ENCODE measurements around the gene LPGAT1.

LPGAT1 gene

DNA sequence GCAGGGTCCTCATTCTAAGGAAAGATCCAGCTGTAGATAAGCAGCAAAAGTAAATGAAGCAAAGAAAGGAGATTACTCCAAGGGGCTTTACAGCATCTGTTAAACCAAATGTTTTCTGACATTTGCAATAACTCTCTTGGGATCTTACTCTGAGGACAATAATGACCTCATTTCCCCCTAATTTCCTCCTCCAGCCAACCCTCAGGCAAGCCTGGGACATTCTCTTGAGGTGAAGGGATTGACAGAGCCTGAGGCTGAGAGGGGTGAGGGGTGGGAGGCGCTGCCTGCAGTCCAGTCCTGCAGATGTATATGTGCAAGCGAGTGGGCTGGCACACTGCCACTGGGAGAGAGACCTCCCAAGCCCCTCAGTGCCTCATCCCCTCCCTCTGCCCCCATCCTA is 114.6 kb downstream of the LPGAT1 start:
- TF ChIP-seq, protein P1, sequence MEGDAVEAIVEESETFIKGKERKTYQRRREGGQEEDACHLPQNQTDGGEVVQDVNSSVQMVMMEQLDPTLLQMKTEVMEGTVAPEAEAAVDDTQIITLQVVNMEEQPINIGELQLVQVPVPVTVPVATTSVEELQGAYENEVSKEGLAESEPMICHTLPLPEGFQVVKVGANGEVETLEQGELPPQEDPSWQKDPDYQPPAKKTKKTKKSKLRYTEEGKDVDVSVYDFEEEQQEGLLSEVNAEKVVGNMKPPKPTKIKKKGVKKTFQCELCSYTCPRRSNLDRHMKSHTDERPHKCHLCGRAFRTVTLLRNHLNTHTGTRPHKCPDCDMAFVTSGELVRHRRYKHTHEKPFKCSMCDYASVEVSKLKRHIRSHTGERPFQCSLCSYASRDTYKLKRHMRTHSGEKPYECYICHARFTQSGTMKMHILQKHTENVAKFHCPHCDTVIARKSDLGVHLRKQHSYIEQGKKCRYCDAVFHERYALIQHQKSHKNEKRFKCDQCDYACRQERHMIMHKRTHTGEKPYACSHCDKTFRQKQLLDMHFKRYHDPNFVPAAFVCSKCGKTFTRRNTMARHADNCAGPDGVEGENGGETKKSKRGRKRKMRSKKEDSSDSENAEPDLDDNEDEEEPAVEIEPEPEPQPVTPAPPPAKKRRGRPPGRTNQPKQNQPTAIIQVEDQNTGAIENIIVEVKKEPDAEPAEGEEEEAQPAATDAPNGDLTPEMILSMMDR (IDR thresholded peaks at IDR 0.05; ENCODE audit: insufficient read depth, low read depth, low read length, missing control alignments) = no peak
- no peak for DNase-seq (ENCODE audit: low read depth)
- no peak overlapping the region for H3K4me3 ChIP-seq (ENCODE audit: low read length)

DNA sequence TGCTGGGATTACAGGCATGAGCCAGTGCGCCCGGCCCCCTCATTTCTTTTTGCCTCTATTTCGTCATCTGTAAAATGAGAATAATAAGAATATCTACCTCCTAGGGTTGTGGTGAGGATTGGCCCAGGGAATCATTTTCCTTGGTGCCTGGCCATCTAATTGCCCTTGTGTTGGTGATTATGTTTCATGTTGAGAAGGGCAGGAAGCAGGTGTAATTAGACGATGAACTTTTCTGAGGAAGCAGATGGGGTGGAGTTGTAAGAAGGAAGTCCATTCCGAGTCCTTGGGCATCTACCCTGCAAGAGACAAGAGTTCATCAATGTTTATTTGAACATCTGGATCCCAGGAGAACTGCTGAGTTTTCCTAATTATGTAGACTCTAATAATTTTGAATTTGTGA is 116.4 kb downstream of the LPGAT1 start:
- no peak for DNase-seq (ENCODE audit: low read depth)
- no peak overlapping the region for H3K4me3 ChIP-seq (ENCODE audit: low read length)
- TF ChIP-seq, protein P1 (IDR thresholded peaks at IDR 0.05; ENCODE audit: insufficient read depth, low read depth, low read length, missing control alignments) = no peak

DNA sequence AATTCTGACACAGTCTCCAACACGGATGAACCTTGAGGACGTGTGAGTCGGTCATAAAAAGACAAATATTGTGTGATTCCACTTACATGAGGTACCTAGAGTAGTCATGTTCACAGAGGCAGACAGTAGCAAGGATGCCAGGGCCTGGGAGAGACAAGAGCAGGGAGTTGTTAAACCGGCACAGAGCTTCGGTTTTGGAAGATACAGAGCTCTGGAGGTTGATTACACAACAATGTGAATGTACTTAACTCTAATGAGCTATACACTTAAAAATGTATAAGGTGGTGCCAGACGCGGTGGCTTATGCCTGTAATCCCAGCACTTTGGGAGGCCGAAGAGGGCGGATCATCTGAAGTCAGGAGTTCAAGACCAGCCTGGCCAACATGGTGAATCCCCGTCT is 117.3 kb downstream of the LPGAT1 start:
- no peak overlapping the region for H3K4me3 ChIP-seq (ENCODE audit: low read length)
- TF ChIP-seq, protein P1 (IDR thresholded peaks at IDR 0.05; ENCODE audit: insufficient read depth, low read depth, low read length, missing control alignments) = no peak
- DNase-seq (ENCODE audit: low read depth) = peak; percentile 74

DNA sequence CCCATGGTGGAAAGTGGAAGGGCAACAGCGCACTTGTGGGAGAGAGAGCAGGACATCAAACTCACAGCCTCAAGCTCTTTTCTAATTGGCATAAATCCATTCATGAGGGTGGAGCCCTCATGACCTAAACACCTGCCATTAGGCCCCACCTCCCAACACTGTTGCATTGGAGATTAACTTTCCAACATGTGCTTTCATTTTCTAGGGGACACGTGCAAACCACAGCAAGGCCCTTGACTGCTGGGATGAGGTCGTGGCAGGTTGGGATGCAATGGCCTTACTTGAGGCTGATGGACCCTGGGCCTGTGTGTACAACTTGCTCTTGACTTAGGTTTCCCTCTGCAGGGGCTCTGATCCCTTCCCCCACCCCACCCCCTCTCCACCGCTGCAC is 119.3 kb downstream of the LPGAT1 start:
- TF ChIP-seq, protein P1 (IDR thresholded peaks at IDR 0.05; ENCODE audit: insufficient read depth, low read depth, low read length, missing control alignments) = no peak

DNA sequence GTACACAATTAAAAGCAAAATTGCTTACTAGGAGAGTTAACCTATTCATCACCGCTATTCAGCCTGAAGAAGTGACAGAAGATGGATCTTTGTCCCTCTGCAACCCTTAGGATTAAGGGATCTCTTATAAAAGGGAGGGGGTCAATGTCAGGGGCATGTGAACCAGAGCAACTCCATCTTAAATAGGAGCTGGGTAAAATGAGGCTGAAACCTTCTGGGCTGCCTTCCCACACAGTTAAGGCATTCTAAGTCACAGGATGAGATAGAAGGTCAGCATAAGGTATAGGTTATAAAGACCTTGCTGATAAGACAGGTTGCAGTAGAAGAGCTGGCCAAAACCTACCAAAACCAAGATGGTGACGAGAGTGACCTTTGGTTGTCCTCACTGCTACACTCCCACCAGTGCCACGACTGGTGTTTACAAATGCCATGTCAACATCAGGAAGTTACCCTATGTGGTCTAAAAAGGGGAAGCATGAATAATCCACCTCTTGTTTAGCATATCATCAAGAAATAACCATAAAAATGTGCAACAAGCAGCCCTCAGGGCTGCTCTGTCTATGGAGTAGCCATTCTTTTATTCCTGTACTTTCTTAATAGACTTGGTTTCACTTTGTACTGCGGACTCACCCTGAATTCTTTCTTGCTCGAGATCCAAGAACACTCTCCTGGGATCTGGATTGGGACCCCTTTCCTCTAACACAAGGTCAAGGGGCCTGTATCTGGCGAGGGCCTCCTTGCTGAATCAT is 119.8 kb downstream of the LPGAT1 start:
- no peak overlapping the region for H3K4me3 ChIP-seq (ENCODE audit: low read length)
- no peak for DNase-seq (ENCODE audit: low read depth)
- TF ChIP-seq, protein P1 (IDR thresholded peaks at IDR 0.05; ENCODE audit: insufficient read depth, low read depth, low read length, missing control alignments) = no peak

More for the DNA sequence above, 119.3 kb downstream of the LPGAT1 start:
- DNase-seq (ENCODE audit: low read depth) = no peak
- no peak overlapping the region for H3K4me3 ChIP-seq (ENCODE audit: low read length)

DNA sequence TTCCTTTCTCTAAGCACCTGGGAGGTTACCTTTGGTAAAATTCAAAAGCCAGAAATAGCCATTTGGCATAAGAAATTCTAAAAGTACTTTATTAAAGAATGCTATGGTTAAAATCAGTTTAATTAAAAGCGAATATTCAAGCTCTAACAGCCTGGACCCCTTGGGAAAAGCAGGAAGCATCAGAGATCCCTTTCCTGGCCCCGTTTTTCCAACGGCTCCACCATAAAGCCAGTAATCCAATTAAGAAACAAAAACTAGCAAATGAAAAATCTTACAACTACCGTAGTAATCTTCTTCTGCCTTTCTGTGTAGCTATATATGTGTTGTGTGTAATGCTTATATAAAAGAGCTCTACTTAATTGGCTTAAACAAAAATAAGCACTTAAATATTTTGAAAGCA is 121.6 kb downstream of the LPGAT1 start:
- H3K4me3 ChIP-seq (ENCODE audit: low read length) = no peak overlapping the region
- TF ChIP-seq, protein P1 (IDR thresholded peaks at IDR 0.05; ENCODE audit: insufficient read depth, low read depth, low read length, missing control alignments) = no peak
- DNase-seq (ENCODE audit: low read depth) = no peak

DNA sequence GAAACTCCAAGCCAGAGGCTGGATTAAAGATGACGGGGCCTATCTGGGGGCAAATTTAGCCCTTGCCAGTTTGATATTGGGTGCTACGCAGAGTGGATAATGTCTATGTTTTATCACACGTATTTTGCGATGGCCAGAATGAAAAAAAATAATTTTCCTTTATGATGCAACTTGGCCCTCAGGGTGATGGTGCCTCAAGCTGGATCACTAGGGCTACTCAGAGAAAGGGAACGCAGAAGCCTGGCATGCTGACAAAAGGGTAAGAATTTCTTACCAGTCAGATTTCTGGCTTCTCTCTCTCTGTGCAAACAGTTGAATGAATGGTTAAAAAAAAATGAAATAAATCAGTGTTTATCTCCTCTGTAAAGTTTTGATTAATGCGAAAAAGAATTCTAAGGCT is 122.6 kb downstream of the LPGAT1 start:
- peak; percentile 74 for DNase-seq (ENCODE audit: low read depth)

More for the DNA sequence above, 122.6 kb downstream of the LPGAT1 start:
- H3K4me3 ChIP-seq (ENCODE audit: low read length) = no peak overlapping the region
- TF ChIP-seq, protein P1 (IDR thresholded peaks at IDR 0.05; ENCODE audit: insufficient read depth, low read depth, low read length, missing control alignments) = no peak
